Measurements from ENCODE around the gene THRA. TPM values are rescaled to one million over a fixed set of nuclear protein-coding genes. Genes with fewer than 3 reads are reported as not detected.

The THRA gene
- polyA plus RNA-seq, 1 donor (not counting 4 experiments of a cell fraction or from before 2014, with no cell fraction given) = 4.5 TPM

GRCh38 chr17:40086150-40087044 is 23.6 kb downstream of the THRA start:
- peaks cover 5 to 6% of the 10 kb centered on the region in 2 experiments for H3K36me3 ChIP-seq (ENCODE audit: control insufficient read depth in 2 of 2, extremely low read depth in 1 of 2, insufficient read depth in 2 of 2, low read length in 2 of 2)
- no peaks in the 10 kb centered on the region for H3K4me1 ChIP-seq (ENCODE audit: control insufficient read depth, extremely low read depth, insufficient read depth, low read length)
- no peak overlapping the region for H3K4me2 ChIP-seq (ENCODE audit: control insufficient read depth, extremely low read depth, insufficient read depth, low read depth, low read length)
- no peaks in the 10 kb centered on the region for H4K20me1 ChIP-seq (ENCODE audit: control insufficient read depth, extremely low read depth, insufficient read depth, low read length)
- H3K9ac ChIP-seq (ENCODE audit: control insufficient read depth, extremely low read depth, insufficient read depth, low read length) = no peak overlapping the region
- no peak overlapping the region for H3K4me3 ChIP-seq (ENCODE audit: control insufficient read depth in 2 of 3, extremely low read depth in 1 of 3, insufficient read depth in 2 of 3, low read depth in 1 of 3, low read length in 3 of 3)
- H3K79me2 ChIP-seq (ENCODE audit: control insufficient read depth, insufficient read depth, low read length) = no peaks in the 10 kb centered on the region
- no peaks in the 10 kb centered on the region for H3K27me3 ChIP-seq (ENCODE audit: control insufficient read depth, extremely low read depth, insufficient read depth, low read length)
- no peak overlapping the region for H3K27ac ChIP-seq (ENCODE audit: control insufficient read depth, insufficient read depth, low read length)
- dilution Hi-C loops (cut with MboI; ENCODE audit: extremely low pct_ligation_motif_present, low sequenced_read_pairs) = no loop called here
- DNase-seq (ENCODE audit: low read depth, low spot score) (no peak), FAIRE-seq (peak; percentile 59)
- no peaks in the 10 kb centered on the region for H3K9me1 ChIP-seq (ENCODE audit: control insufficient read depth, extremely low read depth, insufficient read depth, low read length)
- H3K9me3 ChIP-seq (ENCODE audit: control insufficient read depth, low read depth, low read length) = no peaks in the 10 kb centered on the region
- TF ChIP-seq EZH2 (IDR thresholded peaks at IDR 0.05; ENCODE audit: low read length) (no peak), CTCF (optimal IDR thresholded peaks at IDR 0.05 in 1 of 3, IDR thresholded peaks at IDR 0.05 in 1 of 3, conservative IDR thresholded peaks at IDR 0.05 in 1 of 3; ENCODE audit: extremely low read depth in 1 of 3, insufficient read depth in 2 of 3, low read length in 3 of 3) (peak; percentile 75 to 84 (median 83))
- no peak overlapping the region for H2AFZ ChIP-seq (ENCODE audit: control insufficient read depth, low read length)

- H3K27ac ChIP-seq (ENCODE audit: control insufficient read depth, insufficient read depth, low read length) = no peak overlapping the region
- peaks cover 5 to 6% of the 10 kb centered on the region in 2 experiments for H3K36me3 ChIP-seq (ENCODE audit: control insufficient read depth in 2 of 2, extremely low read depth in 1 of 2, insufficient read depth in 2 of 2, low read length in 2 of 2)
Measured at GRCh38 chr17:40087049-40087794, 24.5 kb downstream of the THRA start.

More at GRCh38 chr17:40087049-40087794, 24.5 kb downstream of the THRA start:
- DNase-seq (ENCODE audit: low read depth, low spot score) (no peak), FAIRE-seq (no peak)
- no peak overlapping the region for H3K4me2 ChIP-seq (ENCODE audit: control insufficient read depth, extremely low read depth, insufficient read depth, low read depth, low read length)
- H2AFZ ChIP-seq (ENCODE audit: control insufficient read depth, low read length) = no peak overlapping the region
- no peaks in the 10 kb centered on the region for H3K9me1 ChIP-seq (ENCODE audit: control insufficient read depth, extremely low read depth, insufficient read depth, low read length)
- no peaks in the 10 kb centered on the region for H3K9me3 ChIP-seq (ENCODE audit: control insufficient read depth, low read depth, low read length)
- no peak overlapping the region for H3K9ac ChIP-seq (ENCODE audit: control insufficient read depth, extremely low read depth, insufficient read depth, low read length)
- dilution Hi-C loops (cut with MboI; ENCODE audit: extremely low pct_ligation_motif_present, low sequenced_read_pairs) = no loop called here
- H3K27me3 ChIP-seq (ENCODE audit: control insufficient read depth, extremely low read depth, insufficient read depth, low read length) = no peaks in the 10 kb centered on the region
- no peaks in the 10 kb centered on the region for H3K4me1 ChIP-seq (ENCODE audit: control insufficient read depth, extremely low read depth, insufficient read depth, low read length)
- TF ChIP-seq CTCF (optimal IDR thresholded peaks at IDR 0.05 in 1 of 3, IDR thresholded peaks at IDR 0.05 in 1 of 3, conservative IDR thresholded peaks at IDR 0.05 in 1 of 3; ENCODE audit: extremely low read depth in 1 of 3, insufficient read depth in 2 of 3, low read length in 3 of 3) = no peak
- no peak for TF ChIP-seq EZH2 (IDR thresholded peaks at IDR 0.05; ENCODE audit: low read length)
- no peaks in the 10 kb centered on the region for H4K20me1 ChIP-seq (ENCODE audit: control insufficient read depth, extremely low read depth, insufficient read depth, low read length)
- no peaks in the 10 kb centered on the region for H3K79me2 ChIP-seq (ENCODE audit: control insufficient read depth, insufficient read depth, low read length)
- no peak overlapping the region for H3K4me3 ChIP-seq (ENCODE audit: control insufficient read depth in 2 of 3, extremely low read depth in 1 of 3, insufficient read depth in 2 of 3, low read depth in 1 of 3, low read length in 3 of 3)
